ENCODE measurements around the gene SDS.

GRCh38 chr12:113424915-113425823 is 21.5 kb upstream of the SDS start:
- TF ChIP-seq CTCF (IDR thresholded peaks at IDR 0.05) (peak; percentile 78), EZH2 (IDR thresholded peaks at IDR 0.05; ENCODE audit: borderline replicate concordance, insufficient read depth, low read depth, low read length, poor library complexity, severe bottlenecking) (no peak)

All from B cell (primary cell).